Activated effector memory CD4-positive, alpha-beta T cell treated with anti-CD3 and anti-CD28 coated beads, Interleukin-2, amount 50 U/mL, for 16 hours (primary cell): Measurements from ENCODE around the gene TATDN3.
"Not testable (repeated sequence)": the region's sequence is repeated elsewhere in the genome, so short reads cannot be mapped to it uniquely, and the experiment has no call there.

Source experiments
- DNase-seq: peaks from one replicate; pipeline ENCODE4 v3.0.0-alpha.2; 2020

TATDN3 gene

DNA sequence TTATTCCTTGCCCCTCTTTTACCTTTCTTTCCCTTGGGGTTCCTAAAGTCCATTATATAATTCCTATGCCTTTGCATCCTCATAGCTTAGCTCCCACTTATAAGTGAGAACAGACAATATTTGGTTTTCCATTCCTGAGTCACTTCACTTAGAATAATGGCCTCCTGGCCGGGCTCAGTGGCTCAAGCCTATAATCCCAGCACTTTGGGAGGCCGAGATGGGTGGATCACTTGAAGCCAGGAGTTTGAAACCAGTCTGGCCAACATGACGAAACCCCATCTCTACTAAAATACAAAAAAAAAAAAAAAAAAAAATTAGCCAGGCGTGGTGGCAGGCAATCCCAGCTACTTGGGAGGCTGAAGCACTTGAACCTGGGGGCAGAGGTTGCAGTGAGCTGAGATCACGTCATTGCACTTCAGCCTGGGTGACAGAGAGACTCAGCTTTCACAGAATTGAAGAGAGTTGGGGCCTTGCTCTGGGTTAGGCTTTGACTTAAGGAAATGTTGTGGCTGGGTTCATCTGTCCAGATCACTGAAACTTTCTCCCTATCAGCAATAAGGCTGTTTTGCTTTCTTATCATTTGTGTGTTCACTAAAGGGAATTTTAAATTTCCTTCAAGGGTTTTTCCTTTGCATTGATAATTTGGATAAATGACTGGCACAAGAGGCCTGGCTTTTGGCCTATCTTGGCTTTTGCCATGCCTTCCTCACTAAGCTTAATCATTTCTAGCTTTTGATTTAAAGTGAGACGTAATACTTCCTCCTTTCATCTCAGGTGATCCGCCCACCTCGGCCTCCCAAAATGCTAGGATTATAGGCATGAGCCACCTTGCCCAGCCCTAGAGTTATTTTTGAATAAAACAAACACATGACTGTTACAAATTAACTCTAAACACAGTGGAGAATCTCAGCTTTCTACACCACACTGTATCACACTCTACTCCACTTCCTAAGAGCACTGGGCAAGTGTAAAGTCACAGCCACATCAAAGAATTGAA is 41.8 kb downstream of the TATDN3 start:
- DNase-seq: not testable (repeated sequence)

GRCh38 chr1:212838145-212838544 is 46.5 kb downstream of the TATDN3 start:
- DNase-seq: no peak

GRCh38 chr1:212844521-212844920 is 52.8 kb downstream of the TATDN3 start:
- not testable (repeated sequence) for DNase-seq

DNA sequence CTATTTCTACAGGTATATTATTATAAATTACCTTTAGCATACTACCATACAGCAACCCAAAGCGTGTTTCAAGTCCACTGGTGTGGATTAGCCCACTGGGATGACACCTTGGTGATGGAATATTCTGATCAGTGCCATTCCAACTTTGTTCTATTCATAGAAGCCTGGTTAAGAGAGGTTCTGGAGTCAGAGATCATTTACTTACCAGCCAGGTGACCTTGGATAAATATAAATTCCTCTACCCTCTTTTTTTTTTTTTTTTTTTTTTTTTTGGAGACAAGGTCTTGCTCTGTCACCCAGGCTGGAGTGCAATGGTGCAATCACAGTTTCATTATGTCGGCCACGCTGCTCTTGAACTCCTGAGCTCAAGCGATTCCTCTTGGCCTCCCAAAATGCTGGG is 55.9 kb downstream of the TATDN3 start, which contains the start of gene SPATA45:
Gene SPATA45 (minus strand): TSS at position 101 of the 400 bp plus-strand sequence. CDS start 11,500 bp downstream, outside the sequence.
- no peak for DNase-seq

DNA sequence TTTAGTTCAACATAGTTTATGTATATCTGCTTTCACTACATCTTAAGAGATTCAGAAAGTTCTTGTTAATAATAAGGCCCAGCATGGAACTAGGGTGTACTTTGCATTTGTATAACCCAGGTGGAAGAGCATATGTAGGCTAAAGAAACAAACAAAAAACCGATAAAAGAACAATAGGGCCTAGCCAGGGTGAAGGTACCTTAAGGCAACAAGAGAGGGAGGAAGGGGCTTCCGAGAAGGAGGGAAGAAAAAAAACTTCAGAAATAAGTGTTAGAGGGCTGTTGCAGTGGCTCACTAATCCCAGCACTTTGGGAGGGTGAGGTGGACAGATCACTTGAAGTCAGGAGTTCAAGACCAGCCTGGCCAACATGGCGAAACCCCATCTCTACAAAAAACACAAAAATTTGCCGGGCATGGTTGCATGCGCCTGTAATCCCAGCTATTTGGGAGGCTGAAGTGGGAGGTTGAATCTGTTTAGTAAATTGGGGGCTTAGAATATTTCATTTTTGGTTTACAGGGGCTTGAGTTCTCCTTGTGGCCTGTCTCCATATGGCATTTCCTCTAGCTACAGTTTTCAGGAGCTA is 60.5 kb downstream of the TATDN3 start:
- no peak for DNase-seq

DNA sequence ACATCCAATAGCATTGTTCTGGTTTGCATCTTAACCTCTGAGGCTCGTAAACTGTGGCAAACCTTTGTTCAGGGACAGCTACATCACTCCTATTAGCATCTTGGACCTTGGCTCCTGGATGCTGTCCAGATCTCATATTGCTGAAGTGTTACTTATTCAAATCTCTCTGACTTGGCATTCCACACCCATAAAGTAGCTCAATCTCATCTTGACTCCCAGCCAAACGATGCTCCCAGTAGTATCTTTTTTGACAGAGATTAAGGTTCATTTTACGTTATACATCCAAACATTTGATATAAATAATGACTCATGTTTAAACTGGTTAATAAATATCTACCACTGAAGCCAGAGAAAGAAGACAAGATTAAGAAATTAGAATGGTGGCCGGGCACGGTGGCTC is 62.0 kb downstream of the TATDN3 start:
- no peak for DNase-seq

GRCh38 chr1:212856755-212857154 is 65.1 kb downstream of the TATDN3 start:
- DNase-seq: no peak

- DNase-seq: peak; percentile 97
These were observed 66.3 kb downstream of the TATDN3 start, which contains the start of gene FLVCR1 for GRCh38 chr1:212857992-212858460. Gene FLVCR1, plus strand, starts transcription at chr1:212858275. Its CDS starts 178 bp downstream, at chr1:212858453.

DNA sequence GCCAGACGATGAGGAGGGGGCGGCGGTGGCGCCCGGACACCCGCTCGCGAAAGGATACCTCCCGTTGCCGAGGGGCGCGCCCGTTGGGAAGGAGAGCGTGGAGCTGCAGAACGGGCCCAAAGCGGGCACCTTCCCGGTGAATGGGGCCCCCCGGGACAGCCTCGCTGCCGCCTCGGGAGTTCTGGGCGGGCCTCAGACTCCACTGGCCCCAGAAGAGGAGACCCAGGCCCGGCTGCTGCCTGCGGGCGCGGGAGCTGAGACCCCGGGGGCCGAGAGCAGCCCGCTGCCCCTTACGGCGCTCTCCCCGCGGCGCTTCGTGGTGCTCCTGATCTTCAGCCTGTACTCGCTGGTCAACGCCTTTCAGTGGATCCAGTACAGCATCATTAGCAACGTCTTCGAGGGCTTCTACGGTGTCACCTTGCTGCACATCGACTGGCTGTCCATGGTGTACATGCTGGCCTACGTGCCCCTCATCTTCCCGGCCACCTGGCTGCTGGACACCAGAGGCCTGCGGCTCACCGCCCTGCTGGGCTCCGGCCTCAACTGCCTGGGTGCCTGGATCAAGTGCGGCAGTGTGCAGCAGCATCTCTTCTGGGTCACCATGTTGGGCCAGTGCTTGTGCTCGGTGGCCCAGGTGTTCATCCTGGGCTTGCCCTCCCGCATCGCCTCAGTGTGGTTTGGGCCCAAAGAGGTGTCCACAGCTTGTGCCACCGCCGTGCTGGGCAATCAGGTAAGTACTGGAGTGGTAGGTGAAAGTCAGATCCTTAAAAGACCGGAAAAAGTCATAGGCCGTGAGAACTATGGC is 67.0 kb downstream of the TATDN3 start:
- peak; percentile 65 for DNase-seq

DNA sequence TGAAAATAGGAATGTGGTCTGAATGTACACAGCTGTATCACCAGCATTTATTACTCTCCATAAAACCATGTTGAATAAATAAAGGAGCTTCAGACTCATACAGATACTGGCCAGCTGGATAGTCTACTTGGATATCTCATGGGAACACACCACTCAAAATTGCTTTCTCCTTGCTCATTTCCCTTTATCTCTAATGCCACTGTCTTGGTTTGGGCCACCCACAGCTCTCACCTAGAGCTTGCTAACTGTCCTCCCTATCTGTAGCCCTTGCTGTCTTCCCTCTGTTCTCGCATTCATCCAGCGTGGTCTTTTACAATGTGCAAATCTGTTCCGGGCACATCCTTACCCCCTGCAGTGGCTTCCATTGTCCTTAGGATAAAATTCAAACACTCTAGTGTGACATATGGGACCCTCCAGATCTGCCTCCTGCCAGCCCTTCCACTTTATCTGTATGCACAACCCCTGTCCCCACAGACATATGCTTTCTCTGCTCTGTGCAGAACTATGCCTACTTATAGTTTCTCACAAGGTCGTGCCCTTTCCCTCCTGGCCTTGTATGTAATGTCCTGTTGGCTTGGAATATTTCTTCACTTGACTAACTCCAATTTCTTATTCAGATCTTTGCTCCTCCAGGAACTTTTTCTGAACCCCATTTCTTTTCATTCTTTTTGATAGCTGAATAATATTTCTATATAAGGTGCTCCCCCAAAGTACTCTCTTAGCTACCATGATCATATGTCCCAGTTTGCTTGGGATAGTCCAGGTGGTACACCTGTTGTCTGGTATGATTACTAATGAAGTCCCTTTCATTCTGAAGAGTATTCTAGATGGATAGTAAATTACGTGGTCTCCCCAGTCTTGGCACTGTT is 69.3 kb downstream of the TATDN3 start:
- DNase-seq: no peak

DNA sequence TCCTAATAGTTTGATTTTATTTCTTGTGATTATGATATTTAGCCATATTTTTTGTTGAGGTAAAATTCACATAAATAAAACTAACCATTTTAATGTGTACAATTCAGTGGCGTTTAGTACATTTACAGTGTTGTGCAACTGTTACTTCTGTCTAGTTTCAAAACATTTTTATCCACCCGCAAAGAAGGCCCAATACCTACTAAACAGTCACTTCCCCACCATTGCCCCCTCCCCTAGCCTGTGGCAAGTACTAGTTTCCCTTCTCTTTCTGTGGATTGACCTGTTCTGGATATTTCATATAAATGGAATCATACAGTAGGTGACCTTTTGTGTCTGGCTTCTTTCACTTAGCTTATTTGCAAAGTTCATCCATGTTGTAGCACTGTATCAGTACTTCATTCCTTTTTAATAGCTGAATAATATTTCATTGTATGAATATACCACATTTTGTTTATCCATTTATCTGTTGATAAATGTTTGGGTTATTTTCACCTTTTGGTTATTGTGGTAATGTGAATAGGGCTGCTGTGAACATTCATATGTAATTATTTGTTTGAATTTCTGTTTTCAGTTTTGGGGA is 70.5 kb downstream of the TATDN3 start:
- no peak for DNase-seq

- DNase-seq: not testable (repeated sequence)
These were observed 71.7 kb downstream of the TATDN3 start for GRCh38 chr1:212863345-212863744.

- DNase-seq: no peak
These were observed 72.5 kb downstream of the TATDN3 start for GRCh38 chr1:212864201-212864600.
